Hematopoietic multipotent progenitor cell treated with erythropoietin and hydrocortisone succinate and interleukin-3 and kit ligand, for 8 days (in vitro differentiated cells): ENCODE results near the gene DNAJC17.

Experiments used
- DNase-seq: peaks from one replicate; pipeline ENCODE4 v3.0.0-alpha.2; 2015

The DNAJC17 gene, protein sequence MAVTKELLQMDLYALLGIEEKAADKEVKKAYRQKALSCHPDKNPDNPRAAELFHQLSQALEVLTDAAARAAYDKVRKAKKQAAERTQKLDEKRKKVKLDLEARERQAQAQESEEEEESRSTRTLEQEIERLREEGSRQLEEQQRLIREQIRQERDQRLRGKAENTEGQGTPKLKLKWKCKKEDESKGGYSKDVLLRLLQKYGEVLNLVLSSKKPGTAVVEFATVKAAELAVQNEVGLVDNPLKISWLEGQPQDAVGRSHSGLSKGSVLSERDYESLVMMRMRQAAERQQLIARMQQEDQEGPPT

DNA sequence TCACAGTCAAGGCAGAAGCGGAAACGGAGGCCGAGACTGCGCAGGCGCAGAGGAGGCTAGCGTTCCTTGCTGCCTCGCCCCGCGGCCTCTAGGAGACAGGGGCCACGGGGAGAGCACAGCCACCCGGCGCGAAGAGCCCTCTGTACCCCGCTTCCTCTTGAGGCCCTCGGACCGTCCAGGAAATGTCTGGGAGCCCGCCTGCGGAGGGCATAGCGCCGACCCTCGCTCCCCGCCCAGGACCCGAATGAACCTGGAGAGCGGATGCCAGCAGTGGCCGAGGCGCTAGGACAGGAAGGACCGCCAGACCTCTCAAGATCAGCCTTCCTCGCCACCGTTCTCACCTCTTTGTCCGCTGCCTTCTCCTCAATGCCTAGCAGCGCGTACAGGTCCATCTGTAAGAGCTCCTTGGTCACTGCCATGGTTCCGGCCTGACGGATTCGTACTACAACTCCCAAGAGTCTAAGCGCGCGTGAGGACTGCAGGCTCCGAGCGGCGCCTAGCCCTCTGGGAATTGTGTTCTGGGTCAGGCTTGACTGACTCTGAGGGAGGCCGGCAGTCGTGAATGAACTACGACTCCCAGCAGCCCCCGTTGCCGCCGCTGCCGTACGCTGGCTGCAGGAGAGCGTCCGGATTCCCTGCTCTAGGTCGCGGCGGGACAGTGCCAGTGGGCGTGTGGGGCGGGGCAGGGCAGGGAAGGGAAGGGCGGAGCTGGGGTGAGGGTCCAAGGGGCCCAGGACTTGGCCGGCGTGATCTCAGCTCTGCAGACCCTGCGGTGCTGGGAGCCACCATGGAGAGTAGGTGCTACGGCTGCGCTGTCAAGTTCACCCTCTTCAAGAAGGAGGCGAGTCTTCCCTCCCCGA, at the start of gene DNAJC17, which contains the start of gene ZFYVE19:
Gene DNAJC17 (minus strand): TSS at position 446 of the 860 bp plus-strand sequence. CDS start 27 bp downstream, at position 419.
Gene ZFYVE19 (plus strand): TSS at position 62 of the 860 bp plus-strand sequence. CDS start 501 bp downstream, at position 563.
- DNase-seq = peak; percentile 98

DNA sequence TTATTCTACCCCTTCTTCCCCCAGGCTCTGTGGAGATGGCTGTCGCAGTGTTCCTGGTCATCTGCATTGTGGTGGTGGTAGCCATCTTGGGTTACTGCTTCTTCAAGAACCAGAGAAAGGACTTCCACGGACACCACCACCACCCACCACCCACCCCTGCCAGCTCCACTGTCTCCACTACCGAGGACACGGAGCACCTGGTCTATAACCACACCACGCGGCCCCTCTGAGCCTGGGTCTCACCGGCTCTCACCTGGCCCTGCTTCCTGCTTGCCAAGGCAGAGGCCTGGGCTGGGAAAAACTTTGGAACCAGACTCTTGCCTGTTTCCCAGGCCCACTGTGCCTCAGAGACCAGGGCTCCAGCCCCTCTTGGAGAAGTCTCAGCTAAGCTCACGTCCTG, 49.5 kb upstream of the DNAJC17 start:
- no peak for DNase-seq

DNA sequence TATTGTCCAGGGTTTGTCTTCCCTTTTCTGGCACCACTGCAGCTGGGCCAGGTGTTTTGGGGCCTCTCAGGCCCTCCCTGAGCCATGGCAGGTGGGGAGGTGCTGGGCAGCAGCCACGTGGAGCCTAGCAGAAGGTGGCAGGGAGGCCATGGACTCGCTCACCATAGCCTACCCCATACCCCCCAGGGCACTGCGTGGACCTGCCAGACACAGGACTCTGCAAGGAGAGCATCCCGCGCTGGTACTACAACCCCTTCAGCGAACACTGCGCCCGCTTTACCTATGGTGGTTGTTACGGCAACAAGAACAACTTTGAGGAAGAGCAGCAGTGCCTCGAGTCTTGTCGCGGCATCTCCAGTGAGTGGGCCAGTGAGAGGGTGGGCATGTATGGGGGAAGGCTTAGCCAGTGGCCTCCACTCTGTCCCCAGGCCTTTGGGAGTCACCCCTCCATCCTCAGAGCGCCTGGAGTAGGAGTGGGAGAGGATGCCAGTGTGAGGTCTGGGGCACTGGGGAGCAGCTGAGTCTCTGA, 48.5 kb upstream of the DNAJC17 start:
- no peak for DNase-seq

DNA sequence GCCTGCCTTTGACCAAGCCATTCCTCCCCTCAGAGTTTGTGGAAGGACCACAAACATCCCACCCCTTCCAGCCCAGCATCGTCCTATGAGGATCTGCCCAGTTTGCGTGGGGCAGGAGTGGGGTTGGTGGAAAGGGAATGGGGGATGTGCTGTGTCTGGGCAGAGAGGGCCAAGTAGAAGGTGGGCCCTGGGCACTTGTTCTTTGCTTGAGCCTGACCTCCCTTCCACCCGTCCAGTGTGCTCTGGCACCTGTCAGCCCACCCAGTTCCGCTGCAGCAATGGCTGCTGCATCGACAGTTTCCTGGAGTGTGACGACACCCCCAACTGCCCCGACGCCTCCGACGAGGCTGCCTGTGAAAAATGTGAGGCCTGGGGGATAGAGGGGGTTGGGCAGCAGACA, 46.9 kb upstream of the DNAJC17 start:
- no peak for DNase-seq

DNA sequence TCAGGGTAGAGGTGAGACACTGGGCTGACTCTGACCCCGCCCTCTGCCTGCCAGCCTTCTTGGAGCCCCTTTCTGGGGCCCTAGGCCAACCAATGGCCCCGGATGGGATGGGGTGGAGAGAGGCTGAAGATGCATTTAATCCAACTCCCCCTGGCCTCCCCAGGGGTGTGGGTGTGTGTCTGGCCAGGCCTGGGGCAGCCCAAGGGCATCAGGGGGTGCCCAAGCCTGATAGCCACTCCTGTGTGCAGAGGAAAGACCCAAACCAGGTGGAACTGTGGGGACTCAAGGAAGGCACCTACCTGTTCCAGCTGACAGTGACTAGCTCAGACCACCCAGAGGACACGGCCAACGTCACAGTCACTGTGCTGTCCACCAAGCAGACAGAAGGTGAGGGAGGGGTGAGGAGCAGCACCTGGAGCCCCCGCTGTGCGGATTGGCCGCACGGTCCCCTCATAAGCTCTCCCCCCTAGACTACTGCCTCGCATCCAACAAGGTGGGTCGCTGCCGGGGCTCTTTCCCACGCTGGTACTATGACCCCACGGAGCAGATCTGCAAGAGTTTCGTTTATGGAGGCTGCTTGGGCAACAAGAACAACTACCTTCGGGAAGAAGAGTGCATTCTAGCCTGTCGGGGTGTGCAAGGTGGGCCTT, 46.1 kb upstream of the DNAJC17 start:
- DNase-seq = no peak

DNA sequence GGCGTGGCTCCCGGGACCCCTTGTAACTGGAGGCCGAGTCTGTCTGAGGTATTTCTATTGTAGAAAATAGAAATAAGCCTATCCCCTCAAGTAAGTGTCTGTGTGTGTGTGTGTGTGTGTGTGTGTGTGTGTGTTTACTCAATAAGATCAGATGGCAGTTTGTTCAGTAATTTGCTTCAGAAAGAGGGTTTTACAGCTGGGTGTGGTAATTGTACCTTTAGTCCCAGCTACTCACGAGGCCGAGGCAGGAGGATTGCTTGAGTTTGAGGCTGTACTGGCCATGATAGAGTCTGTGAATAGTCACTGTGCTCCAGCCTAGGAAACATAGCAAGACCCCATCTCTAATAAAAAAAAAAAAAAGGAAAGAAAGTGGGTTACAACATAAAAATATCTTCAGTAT, 45.3 kb upstream of the DNAJC17 start:
- no peak for DNase-seq

DNA sequence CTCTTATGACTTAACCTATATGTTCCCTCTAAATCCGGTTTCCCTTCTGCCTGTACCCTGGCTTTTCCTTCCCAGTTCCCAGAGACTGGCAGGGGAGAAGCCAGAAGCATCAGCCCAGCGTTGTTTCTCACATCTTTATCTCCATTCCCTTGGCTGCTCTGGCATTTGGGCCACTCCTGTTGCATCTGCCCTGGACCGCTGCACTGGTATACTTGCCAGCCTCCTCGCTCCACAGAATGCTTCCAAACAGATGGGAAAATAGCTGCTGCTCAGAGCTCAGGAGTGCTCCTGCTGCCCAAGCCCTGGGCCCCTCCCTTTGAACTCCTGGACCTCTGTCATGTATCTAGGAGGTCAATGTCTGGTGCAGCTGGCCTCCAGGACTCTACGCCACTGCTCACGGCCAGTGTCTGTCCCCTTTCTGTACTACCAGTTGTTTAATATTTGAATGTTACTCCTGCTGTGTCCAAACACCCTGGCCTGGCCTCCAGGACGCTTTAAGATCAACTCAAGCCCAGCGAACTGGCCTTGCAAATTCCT, 43.4 kb upstream of the DNAJC17 start:
- DNase-seq = no peak

DNA sequence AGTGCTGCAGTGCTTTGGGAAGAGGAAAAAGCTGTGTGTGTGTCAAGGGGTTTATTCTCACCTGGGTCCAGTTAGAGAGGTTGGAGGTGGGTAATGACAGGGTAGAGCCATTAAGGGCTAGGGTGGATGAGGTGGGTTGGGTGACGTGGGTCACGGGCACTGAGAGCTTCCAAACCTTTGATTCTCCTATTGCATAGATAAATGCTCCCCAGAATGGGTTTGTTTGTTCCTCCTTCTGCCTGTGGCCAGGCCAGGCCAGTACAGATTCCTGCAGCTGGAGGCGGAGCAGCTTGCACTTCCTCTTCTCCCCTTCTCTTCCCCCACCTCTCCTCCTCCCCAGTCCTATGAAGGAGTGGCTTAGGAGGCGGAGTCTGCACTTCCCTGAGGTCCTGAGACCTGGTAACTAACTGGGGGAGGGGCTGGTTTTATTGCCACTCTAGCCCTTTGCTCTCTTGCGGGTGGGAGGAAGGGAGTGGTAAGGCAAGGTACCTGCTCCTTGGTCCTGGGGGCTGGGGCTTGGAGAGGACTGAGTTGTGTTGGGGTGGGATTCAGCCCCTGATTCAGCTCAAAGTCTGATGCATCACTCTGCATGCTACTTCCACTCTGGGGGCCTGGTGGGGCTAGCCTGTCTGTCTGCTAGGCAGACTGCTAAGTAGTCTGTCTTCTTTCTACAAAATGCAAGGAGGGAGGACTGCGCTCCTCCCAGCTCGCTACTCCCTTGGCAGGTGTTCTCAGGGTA, 40.1 kb upstream of the DNAJC17 start:
- DNase-seq = peak; percentile 78

DNA sequence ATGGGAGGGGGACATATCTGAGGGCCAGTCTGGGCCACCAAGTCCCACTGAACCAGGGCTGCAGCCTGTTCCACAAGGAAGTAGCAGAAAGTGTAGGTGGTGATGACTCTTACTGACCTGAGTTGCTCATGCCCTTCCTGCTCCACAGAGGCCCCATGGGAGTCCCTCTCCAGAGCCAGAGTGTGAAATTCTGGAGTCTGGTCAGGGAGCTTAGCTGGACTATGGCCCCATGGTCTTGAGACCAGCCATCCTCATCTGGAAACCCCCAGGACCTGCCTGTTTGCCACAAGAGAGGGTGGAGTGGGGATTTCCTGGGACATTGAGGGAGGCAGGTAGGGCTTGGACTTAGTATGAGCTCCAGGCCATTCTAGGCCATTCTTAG, 39.6 kb upstream of the DNAJC17 start:
- DNase-seq = no peak

DNA sequence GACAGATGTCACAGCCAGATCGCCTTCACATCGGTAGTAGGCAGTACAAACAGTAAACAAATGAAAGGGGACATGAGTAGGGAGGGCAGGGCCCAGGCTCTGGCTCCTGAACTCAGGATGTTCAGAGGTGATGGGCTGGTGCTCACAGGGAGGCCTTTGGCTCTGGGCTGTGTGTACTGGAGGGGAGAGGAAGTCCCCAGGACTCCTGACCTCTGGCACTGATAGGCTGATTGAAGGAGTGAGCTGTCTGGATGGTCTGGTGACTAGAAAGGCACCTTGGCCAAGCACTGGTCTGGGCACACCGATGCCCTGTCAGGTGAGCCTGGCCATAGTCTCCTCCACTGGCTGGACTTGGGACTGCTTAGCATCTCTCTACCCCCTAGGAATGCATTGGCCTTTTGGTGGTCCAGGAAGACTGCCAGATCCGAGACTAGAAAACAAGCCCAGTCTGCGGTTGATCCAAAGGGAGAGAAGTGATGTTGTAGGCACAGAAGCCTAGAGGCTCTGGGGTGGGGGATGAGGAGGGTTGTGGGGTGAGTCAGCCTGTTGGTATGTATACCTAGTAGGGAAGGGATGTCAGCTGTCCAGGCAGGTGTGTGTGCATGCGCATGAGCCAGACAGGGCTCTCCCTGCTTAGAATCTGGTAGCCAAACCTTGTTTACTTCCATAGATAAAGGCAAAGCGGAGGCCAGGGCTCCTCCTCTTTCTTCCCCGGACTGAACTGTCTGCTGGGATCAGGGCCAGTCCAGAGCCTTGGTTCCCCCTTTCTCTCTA, 38.4 kb upstream of the DNAJC17 start:
- DNase-seq = no peak

DNA sequence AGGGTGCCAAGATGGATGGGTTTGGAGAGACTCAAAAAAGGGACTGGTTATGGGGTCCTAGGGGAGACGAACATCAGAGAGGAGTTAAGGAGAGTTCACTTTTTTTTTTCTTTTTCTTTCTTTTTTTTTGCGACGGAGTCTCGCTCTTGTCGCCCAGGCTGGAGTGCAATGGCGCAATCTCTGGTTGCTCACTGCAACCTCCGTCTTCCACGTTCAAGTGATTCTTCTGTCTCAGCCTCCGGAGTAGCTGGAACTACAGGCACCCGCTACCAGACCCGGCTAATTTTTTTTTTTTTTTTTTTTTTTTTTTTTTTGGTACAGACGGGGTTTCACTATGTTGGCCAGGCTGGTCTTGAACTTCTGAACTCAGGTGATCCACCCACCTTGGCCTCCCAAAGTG, 37.8 kb upstream of the DNAJC17 start:
- DNase-seq = no peak

DNA sequence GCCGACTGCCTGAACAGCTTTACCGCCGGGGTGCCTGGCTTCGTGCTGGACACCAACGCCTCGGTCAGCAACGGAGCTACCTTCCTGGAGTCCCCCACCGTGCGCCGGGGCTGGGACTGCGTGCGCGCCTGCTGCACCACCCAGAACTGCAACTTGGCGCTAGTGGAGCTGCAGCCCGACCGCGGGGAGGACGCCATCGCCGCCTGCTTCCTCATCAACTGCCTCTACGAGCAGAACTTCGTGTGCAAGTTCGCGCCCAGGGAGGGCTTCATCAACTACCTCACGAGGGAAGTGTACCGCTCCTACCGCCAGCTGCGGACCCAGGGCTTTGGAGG, 37.4 kb upstream of the DNAJC17 start:
- peak; percentile 22 for DNase-seq

DNA sequence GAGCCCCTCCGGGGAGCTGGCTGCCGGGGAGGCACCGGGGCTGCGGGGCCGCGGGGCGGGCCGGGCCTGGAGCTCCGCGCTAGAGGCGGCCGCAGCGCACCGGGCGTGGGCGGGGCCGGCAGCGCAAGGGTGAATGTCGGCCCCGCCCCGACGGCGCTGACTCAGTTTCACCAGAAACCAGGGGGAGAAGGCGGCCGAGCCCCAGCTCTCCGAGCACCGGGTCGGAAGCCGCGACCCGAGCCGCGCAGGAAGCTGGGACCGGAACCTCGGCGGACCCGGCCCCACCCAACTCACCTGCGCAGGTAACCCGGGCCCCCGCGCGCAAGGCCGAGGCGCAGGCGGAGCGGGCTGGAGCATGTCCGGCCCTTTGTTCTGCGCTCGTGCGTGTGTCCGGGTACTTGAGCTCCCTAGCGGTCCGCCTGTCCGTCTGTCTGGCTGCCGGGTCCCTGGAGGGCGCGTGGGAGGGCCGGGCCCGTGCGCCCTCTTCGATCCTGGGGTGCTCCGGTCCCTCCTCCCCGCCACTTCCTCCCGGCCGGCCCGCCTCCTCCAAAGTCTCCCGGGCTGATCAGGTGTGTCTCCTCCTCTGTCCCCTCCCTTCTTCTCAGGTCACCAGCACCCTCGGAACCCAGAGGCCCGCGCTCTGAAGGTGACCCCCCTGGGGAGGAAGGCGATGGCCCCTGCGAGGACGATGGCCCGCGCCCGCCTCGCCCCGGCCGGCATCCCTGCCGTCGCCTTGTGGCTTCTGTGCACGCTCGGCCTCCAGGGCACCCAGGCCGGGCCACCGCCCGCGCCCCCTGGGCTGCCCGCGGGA, 36.8 kb upstream of the DNAJC17 start, which contains the start of gene SPINT1:
Gene SPINT1 (plus strand): TSS at position 164 of the 811 bp plus-strand sequence. CDS start 507 bp downstream, at position 671.
- no peak for DNase-seq

DNA sequence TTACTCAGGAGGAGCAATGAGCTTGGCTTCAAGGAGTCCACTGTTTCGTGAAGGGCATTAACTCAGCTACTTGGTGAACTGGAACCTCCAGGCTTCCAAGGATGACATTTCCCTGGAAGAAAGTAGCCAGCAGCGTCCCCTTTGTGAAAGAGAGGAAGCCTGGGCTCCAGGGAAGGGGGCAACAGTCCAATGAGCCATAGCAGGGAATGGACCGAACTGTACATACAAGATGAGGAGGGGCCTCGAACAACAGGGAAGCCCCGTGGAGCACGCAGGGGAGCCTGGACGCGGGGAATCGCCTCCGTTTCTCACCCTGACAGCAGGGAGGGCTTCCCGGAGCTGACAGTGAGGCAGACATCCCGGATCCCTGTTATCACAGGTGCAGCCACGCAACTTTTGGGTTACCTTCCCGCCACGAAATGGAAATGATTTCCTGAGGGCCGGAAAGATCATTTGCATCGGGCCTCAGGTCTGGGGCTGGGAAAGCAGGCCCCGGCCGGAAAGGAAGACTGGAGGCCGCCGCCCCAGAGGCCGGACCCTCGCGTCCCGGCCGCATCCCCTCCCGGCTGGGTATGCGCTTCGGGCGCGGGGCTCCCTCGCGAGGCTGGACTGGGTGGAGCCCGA, 36.1 kb upstream of the DNAJC17 start:
- no peak for DNase-seq

DNA sequence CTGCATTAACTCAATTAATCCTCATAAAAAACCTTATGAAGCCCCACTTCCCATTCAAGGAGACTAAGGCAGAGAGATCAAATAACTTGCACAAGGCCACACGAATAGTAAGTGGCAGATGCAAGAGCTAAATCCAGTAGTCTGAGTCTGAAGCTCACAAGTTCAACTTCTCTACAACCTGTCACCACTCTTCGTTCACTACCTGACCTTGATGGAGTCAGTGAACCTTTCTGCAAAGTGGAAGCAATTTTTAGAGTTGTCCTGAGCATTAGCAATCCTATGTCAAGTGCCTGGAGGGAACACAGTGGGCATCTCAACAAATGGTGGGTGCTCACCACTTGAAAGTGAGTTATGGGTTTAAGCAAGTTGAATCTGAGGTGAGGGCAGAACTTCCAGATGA, 34.5 kb upstream of the DNAJC17 start:
- no peak for DNase-seq

DNA sequence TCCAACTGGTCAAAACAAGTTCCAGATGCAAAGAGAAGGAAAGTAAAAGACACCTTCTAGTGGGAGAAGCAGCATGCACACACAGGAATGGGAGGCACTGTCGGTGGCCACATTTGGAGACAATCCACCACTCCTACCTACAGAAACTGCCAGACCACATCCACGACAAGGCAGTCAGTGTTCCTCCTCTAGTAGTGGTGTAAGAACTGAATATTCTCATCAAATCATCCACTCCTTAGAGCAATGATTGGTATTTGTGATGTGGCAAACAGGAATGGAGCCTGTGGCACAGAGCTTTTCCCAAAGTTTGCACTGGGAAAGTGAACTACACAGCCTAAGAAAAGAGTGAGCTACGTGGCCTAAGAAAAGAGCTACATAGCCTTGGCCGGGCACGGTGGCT, 31.5 kb upstream of the DNAJC17 start:
- DNase-seq = no peak

DNA sequence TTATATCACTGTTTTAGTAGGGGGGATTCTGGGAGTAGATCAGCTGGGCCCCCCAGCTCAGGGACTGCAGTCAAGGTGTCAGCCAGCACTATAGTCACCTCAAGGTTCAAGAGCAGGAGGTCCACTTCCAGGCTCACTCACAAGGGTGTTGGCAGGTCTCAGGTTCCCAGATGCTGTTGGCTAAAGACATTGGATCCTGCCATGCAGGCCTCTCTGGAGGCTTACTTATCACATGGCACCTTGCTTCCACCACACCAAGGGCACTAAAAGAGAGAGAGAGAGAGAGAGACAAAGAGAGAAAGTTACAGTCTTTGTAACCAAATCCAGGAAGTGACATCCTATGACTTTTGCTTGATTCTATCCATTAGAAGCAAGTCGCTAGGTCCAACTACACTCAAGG, 28.7 kb upstream of the DNAJC17 start:
- DNase-seq = peak; percentile 21

DNA sequence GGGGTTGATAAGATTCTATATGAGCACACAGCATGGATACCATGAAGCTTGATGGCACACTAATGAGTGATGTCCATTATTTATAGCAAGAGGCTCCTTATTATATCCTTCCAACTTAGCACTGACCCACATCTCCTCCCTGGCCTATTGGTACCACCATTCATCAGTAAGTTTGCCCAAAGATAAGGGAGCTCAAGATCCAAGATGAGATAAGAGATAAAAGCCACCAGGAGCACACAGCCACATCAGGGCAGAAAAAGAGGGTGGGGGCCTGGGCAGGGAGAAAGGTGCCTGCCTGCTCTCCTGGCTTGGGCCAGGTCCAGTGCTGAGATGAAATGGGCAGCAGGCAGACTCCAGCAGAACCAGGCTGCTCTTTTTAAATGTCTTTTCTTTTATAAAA, 25.6 kb upstream of the DNAJC17 start:
- no peak for DNase-seq

DNA sequence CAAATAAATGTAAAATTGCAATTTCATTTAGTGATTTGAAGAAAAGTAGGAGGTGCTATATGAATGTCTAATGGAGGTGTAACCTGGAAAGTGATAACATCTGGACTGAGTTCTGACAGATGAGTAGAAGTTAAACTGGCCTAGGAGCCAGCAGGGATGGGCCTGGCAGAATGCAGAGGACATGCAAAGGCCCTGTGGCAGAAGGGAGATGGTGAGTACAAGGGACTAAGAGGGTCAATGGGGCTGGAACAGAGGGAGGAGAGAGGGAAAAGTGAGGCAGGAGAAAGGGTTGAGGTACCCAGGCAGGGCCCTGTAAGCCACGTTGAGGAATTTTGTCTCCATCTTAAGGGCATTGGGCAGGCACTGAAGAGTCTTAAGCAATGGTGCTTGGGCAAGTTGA, 24.6 kb upstream of the DNAJC17 start:
- no peak for DNase-seq

DNA sequence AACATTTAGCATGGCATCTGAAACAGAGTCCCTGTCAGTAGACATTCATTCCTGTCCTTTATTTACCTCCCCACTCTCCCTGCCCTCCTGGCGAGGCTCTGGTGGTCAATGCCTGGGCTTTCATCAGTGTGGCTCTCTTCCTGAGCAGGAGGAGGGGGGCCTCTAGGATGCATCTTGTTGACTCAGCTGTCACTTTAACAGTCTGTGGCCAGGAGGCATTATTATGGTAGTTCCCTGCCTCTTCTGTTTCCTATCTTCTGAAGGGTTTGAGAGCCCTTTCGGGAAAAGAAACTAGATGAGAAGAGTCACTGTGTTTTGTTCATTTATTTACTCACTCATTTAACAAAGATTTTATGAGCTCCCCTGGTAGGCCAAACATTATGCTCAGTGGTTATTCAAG, 23.6 kb upstream of the DNAJC17 start:
- no peak for DNase-seq
